Activated CD4-positive, alpha-beta T cell treated with anti-CD3 and anti-CD28 coated beads, Interleukin-2, Interleukin-4, amounts not matched to agents 100 ng/mL and 50 ng/mL, durations not matched to agents 16 hours and 8 hours (primary cell): ENCODE results near the gene CIITA.
"Not testable (repeated sequence)": the region's sequence is repeated elsewhere in the genome, so short reads cannot be mapped to it uniquely, and the experiment has no call there.

ENCODE experiments used
- DNase-seq: peaks from one replicate; pipeline ENCODE4 v3.0.0-alpha.2; 2020; ENCODE audit warnings: low spot score

Gene CIITA

GRCh38 chr16:10918294-10919002, 41.4 kb downstream of the CIITA start:
- peak; percentile 89 for DNase-seq

- DNase-seq, result no peak
These were observed 42.0 kb downstream of the CIITA start for GRCh38 chr16:10919003-10919351.

GRCh38 chr16:10920726-10921427, 43.9 kb downstream of the CIITA start:
- DNase-seq, result no peak

GRCh38 chr16:10921536-10922327, 44.7 kb downstream of the CIITA start:
- no peak for DNase-seq

- no peak for DNase-seq
These were observed 45.5 kb downstream of the CIITA start for GRCh38 chr16:10922328-10923145.

GRCh38 chr16:10923146-10923649, 46.2 kb downstream of the CIITA start:
- DNase-seq, result no peak

GRCh38 chr16:10923650-10924214, 46.7 kb downstream of the CIITA start:
- no peak for DNase-seq

- DNase-seq, result not testable (repeated sequence)
These were observed 48.3 kb downstream of the CIITA start for GRCh38 chr16:10925285-10925684.

- no peak for DNase-seq
These were observed 49.1 kb downstream of the CIITA start for GRCh38 chr16:10926094-10926493.

- no peak for DNase-seq
These were observed 49.9 kb downstream of the CIITA start for GRCh38 chr16:10926867-10927266.

- no peak for DNase-seq
These were observed 50.6 kb downstream of the CIITA start for GRCh38 chr16:10927497-10928112.

- not testable (repeated sequence) for DNase-seq
These were observed 52.1 kb downstream of the CIITA start for GRCh38 chr16:10929097-10929496.

GRCh38 chr16:10929853-10930754, 53.1 kb downstream of the CIITA start:
- no peak for DNase-seq

- DNase-seq, result no peak
These were observed 53.7 kb downstream of the CIITA start for GRCh38 chr16:10930755-10931093.

GRCh38 chr16:10931134-10931533, 54.1 kb downstream of the CIITA start:
- DNase-seq, result no peak

- no peak for DNase-seq
These were observed 55.1 kb downstream of the CIITA start for GRCh38 chr16:10931977-10932632.

GRCh38 chr16:10932959-10933710, 56.1 kb downstream of the CIITA start:
- DNase-seq, result no peak

GRCh38 chr16:10933865-10934264, 56.9 kb downstream of the CIITA start:
- DNase-seq, result no peak
